ENCODE results near the gene CADM1.

DNA sequence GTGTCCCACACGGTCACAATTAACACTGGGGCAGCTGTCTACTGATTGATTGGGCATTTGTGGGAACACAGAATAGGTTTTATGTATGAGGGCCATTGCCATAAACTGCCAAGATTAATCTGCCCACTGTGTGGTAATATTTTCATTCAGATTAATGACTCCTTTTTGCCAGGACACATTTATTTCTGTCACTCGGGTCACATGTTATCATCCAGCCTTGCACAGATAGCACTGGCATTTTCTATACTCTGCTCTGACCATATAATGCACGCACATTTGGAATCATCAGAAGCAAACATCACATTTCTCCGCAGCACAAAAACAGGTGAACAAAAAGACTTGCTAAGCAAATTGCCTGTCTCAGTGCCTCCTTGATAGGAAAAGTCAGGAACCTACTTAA lies 138.3 kb downstream of the CADM1 start:
- no peak for TF ChIP-seq POLR2A (IDR thresholded peaks at IDR 0.05)
- TF ChIP-seq, protein P1, sequence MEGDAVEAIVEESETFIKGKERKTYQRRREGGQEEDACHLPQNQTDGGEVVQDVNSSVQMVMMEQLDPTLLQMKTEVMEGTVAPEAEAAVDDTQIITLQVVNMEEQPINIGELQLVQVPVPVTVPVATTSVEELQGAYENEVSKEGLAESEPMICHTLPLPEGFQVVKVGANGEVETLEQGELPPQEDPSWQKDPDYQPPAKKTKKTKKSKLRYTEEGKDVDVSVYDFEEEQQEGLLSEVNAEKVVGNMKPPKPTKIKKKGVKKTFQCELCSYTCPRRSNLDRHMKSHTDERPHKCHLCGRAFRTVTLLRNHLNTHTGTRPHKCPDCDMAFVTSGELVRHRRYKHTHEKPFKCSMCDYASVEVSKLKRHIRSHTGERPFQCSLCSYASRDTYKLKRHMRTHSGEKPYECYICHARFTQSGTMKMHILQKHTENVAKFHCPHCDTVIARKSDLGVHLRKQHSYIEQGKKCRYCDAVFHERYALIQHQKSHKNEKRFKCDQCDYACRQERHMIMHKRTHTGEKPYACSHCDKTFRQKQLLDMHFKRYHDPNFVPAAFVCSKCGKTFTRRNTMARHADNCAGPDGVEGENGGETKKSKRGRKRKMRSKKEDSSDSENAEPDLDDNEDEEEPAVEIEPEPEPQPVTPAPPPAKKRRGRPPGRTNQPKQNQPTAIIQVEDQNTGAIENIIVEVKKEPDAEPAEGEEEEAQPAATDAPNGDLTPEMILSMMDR (IDR thresholded peaks at IDR 0.05): no peak

Data from prostate gland (tissue), 2 donors.